Measurements from ENCODE around the gene TMEM53.

- TF ChIP-seq, protein P1, sequence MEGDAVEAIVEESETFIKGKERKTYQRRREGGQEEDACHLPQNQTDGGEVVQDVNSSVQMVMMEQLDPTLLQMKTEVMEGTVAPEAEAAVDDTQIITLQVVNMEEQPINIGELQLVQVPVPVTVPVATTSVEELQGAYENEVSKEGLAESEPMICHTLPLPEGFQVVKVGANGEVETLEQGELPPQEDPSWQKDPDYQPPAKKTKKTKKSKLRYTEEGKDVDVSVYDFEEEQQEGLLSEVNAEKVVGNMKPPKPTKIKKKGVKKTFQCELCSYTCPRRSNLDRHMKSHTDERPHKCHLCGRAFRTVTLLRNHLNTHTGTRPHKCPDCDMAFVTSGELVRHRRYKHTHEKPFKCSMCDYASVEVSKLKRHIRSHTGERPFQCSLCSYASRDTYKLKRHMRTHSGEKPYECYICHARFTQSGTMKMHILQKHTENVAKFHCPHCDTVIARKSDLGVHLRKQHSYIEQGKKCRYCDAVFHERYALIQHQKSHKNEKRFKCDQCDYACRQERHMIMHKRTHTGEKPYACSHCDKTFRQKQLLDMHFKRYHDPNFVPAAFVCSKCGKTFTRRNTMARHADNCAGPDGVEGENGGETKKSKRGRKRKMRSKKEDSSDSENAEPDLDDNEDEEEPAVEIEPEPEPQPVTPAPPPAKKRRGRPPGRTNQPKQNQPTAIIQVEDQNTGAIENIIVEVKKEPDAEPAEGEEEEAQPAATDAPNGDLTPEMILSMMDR (IDR thresholded peaks at IDR 0.05): no peak
- TF ChIP-seq POLR2A (IDR thresholded peaks at IDR 0.05): no peak
These were observed 69.9 kb downstream of the TMEM53 start for GRCh38 chr1:44604157-44604955.

Measured in heart left ventricle (tissue), 13 donors.